Measurements from ENCODE around the gene GSG1.

- TF ChIP-seq EZH2 (IDR thresholded peaks at IDR 0.05; ENCODE audit: insufficient read depth, poor library complexity, severe bottlenecking) (no peak), EZH2phosphoT487 (IDR thresholded peaks at IDR 0.05; ENCODE audit: insufficient read depth, low read depth) (no peak)
Observed at GRCh38 chr12:13133886-13134285, 30.4 kb upstream of the GSG1 start.

All from GM23248 (cell line).